Measurements from ENCODE around the gene ENDOG. TPM values are rescaled to one million over a fixed set of nuclear protein-coding genes. Genes with fewer than 3 reads are reported as not detected.

The ENDOG gene
- total RNA-seq, 3 donors from 2014 or later: 30.2 to 56.1 (median 37.9) TPM

DNA sequence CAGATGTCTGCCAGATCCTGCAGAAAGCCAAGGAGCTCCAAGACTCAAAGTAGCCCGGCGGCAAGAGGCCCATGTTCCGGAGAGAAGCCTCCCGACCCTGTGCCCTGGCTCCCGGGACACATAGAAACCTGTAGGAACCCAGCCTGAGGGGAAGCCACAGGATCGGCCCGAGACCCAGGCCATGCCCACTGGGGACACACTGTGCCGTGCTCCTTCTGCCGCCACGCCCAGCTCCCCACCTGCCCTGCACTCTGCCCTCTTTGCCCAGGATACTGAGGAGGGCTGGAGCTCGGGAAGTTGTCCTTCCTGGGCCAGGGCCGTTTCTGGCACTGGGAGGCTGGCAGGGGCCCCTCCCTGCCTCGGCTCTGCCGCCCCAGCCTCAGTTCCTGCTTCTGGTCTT is 10.5 kb upstream of the ENDOG start:
- no peaks in the 10 kb centered on the region for H3K4me1 ChIP-seq (ENCODE audit: low read depth)
- TF ChIP-seq, protein P1, sequence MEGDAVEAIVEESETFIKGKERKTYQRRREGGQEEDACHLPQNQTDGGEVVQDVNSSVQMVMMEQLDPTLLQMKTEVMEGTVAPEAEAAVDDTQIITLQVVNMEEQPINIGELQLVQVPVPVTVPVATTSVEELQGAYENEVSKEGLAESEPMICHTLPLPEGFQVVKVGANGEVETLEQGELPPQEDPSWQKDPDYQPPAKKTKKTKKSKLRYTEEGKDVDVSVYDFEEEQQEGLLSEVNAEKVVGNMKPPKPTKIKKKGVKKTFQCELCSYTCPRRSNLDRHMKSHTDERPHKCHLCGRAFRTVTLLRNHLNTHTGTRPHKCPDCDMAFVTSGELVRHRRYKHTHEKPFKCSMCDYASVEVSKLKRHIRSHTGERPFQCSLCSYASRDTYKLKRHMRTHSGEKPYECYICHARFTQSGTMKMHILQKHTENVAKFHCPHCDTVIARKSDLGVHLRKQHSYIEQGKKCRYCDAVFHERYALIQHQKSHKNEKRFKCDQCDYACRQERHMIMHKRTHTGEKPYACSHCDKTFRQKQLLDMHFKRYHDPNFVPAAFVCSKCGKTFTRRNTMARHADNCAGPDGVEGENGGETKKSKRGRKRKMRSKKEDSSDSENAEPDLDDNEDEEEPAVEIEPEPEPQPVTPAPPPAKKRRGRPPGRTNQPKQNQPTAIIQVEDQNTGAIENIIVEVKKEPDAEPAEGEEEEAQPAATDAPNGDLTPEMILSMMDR (IDR thresholded peaks at IDR 0.05): no peak
- peaks cover 7% of the 10 kb centered on the region for H3K36me3 ChIP-seq (ENCODE audit: low read depth)
- ATAC-seq: no peak
- intact Hi-C loops (cut with DNase I, micrococcal nuclease): no loop called here
- no peak for DNase-seq
- no peak overlapping the region for H3K4me3 ChIP-seq
- H3K9me3 ChIP-seq: no peaks in the 10 kb centered on the region

DNA sequence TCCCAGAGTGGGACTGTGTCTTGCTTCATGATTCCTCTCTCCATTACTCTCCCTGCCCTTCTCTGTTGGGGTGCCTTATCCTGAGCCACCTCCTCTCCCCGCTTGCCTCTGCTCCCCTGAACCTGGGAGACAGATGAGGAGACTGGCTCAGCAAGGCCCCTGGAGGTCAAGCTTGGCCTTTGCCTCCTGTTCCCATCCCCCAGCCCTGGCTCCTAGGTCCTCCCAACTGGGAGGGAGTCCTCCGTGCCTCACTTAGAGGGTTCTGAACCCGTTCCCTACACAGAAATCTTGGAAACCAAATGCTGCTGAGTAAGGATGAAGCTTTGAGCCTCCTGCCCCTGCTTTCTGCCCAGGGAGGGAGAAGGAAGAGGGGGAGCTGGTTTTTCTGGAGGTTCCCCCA is 9.8 kb upstream of the ENDOG start:
- ATAC-seq (no peak), DNase-seq (no peak)
- TF ChIP-seq, protein P1 (IDR thresholded peaks at IDR 0.05): no peak
- peaks cover 7% of the 10 kb centered on the region for H3K36me3 ChIP-seq (ENCODE audit: low read depth)
- H3K4me3 ChIP-seq: no peak overlapping the region
- intact Hi-C loops (cut with DNase I, micrococcal nuclease): no loop called here
- H3K9me3 ChIP-seq: no peaks in the 10 kb centered on the region
- no peaks in the 10 kb centered on the region for H3K4me1 ChIP-seq (ENCODE audit: low read depth)

DNA sequence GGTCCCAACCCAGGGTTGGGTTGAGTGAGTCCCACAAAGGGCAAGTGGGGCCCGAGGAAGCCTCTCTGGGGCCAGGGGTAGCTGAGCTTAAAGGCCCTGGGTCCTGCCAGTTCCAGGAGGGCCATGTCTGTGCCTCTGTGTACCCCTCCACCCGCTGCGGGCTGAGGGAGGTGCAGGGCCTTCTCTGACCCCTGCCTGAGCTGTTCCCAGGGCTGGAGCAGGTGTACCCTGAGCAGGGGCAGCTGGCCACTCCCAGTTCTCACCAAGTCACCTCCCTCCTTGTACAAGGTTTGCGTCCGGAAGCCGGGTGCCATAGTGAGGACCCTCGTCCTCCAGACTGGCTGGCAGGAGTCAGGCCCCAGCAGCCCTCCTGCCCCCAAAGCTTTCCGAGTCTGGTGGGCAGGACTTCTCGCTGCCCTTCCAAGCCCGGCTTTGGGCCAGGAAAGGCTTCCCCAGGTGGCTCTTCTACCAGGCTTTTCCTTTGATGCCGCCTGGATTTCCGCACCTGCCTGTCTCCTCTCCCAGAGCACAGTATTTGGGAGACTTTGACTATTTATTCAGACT is 9.2 kb upstream of the ENDOG start:
- ATAC-seq (peak; percentile 19), DNase-seq (no peak)
- TF ChIP-seq, protein P1 (IDR thresholded peaks at IDR 0.05): no peak
- intact Hi-C loops (cut with DNase I, micrococcal nuclease): no loop called here
- Histone ChIP-seq H3K4me3 (no peak overlapping the region), H3K4me1 (ENCODE audit: low read depth) (no peaks in the 10 kb centered on the region), H3K9me3 (no peaks in the 10 kb centered on the region), H3K36me3 (ENCODE audit: low read depth) (peaks cover 7% of the 10 kb centered on the region)

DNA sequence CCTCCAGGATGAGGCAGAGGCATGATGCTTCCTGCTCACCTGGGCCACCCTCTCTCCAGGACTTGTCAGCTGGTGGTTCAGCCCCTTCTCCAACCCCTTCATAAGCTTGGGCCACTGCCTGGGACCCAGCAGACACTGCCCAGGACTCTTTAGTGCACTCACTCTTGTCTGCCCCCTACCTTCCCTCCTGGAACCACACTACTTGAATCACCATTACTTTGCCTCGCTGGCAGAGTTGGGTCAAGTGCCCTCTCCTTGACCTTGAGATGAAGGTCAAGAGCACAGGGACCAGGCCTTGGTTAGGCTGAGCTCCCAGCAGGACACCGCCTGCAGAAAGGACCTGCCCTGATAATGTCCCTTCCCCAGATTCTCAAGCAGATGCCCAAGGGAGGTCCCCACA is 8.5 kb upstream of the ENDOG start:
- TF ChIP-seq, protein P1 (IDR thresholded peaks at IDR 0.05): no peak
- intact Hi-C loops (cut with DNase I, micrococcal nuclease): no loop called here
- Histone ChIP-seq H3K36me3 (ENCODE audit: low read depth) (peaks cover 7% of the 10 kb centered on the region), H3K4me1 (ENCODE audit: low read depth) (no peaks in the 10 kb centered on the region), H3K4me3 (no peak overlapping the region), H3K9me3 (no peaks in the 10 kb centered on the region)
- DNase-seq (no peak), ATAC-seq (no peak)

DNA sequence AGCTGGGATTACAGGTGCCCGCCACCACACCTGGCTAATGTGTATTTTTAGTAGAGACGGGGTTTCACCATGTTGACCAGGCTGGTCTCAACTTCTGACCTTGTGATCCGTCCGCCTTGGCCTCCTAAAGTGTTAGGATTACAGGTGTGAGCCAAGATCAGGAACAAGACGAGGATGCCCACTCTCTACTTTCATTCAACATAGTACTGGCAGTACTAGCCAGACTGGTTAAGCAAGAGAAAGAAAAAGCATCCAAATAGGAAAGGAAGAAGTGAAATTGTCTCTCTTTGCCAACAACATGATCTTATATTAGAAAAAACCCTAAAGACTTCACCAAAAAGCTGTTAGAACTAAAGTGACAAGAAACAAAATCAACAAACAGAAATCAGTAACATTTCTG is 7.4 kb upstream of the ENDOG start:
- intact Hi-C loops (cut with DNase I, micrococcal nuclease): no loop called here
- Histone ChIP-seq H3K4me3 (no peak overlapping the region), H3K9me3 (no peaks in the 10 kb centered on the region), H3K4me1 (ENCODE audit: low read depth) (no peaks in the 10 kb centered on the region), H3K36me3 (ENCODE audit: low read depth) (peaks cover 6% of the 10 kb centered on the region)
- DNase-seq: no peak
- TF ChIP-seq, protein P1 (IDR thresholded peaks at IDR 0.05): no peak
- no peak for ATAC-seq
